ENCODE measurements around the gene MRPS2. TPM values are rescaled to one million over a fixed set of nuclear protein-coding genes. Genes with fewer than 3 reads are reported as not detected.
"Not testable (repeated sequence)": the region's sequence is repeated elsewhere in the genome, so short reads cannot be mapped to it uniquely, and the experiment has no call there.

The MRPS2 gene
- total RNA-seq, 1 experiment from 2014 or later = 105 TPM

DNA sequence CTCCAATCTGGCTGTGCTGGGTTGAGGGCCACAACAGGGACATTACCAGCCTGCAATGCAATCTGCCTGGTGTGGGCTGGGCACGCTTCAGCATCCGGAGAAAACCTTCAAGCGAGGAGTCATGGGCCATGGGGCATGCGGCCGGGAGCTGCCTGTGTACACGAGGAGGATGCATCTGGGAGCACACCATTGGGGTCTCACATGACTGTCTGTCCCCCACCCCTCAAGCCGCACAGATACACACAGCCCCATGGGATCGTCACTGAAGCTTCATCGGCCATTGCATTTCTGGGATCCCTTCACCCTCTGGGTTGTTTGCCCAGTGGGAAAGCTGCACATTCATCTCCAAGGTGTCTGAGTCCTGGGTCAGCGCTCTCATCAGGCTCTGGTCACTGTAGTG is 30.6 kb downstream of the MRPS2 start:
- DNase-seq (ENCODE audit: low spot score) = no peak

- no peak for DNase-seq (ENCODE audit: low spot score)
Observed at GRCh38 chr9:135533113-135533512, 32.6 kb downstream of the MRPS2 start.

DNA sequence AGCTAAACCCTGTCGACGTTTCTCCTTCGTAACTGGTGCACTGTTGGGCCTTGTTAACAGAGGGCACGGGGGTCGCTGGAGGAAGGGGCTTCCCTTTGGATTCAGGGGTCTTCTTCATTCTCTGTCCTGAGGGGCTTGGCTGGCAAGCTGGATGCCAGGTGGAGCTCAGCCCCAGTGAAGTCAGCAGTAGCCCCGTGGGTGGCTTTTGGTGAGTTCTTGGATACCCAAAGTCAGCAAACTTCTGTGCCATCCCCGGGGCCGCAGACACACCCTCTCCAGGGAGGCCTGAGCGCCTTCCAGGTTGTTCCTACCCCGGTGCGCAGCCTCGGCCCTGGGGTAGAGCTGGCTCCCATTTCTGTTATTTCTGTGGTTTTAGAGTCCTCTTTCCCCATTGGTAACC is 33.2 kb downstream of the MRPS2 start:
- no peak for DNase-seq (ENCODE audit: low spot score)

- DNase-seq (ENCODE audit: low spot score) = not testable (repeated sequence)
Observed at GRCh38 chr9:135534192-135534711, 33.8 kb downstream of the MRPS2 start.

DNA sequence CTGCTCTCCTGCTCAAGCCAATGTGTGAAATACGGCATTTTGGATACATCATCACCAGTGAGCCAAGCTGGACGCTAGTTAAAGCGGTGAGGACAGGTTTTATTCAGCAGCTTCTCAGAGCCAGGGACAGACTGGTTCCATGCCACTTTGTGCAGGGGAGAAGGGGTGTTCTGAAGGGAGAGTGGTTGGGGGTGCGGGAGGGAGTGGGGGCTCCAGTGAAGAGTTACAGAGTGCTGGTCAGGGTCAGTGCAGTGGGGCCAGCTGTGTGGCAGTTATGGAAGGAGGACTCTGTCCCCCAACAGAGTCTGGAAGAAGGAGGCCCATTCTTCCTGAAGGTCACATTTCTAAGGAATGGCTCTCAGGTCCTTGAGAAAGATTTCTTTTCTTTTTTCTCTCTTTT is 34.3 kb downstream of the MRPS2 start:
- DNase-seq (ENCODE audit: low spot score) = not testable (repeated sequence)

GRCh38 chr9:135535631-135536030 is 35.1 kb downstream of the MRPS2 start:
- not testable (repeated sequence) for DNase-seq (ENCODE audit: low spot score)

DNA sequence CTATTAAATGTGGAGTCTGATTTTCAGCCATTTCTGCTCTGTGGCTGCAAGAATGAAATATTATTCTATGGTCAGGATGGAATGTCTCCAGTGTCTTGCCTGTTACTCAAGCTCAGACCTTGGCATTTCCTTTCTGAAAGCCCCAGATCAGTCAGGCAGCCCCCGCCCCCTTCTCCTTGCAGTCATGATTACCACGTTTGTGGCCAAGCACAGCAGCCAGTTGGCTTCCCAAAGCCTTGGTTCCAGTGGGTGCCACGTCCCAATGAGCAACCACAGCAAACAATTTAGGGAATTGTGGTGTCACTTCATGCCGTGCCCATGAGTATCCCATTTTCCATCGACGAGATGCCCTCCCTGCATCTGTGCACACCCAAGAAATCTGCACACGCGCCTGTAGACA is 35.7 kb downstream of the MRPS2 start:
- DNase-seq (ENCODE audit: low spot score) = no peak

GRCh38 chr9:135543262-135543894 is 42.9 kb downstream of the MRPS2 start:
- DNase-seq (ENCODE audit: low spot score) = not testable (repeated sequence)

- DNase-seq (ENCODE audit: low spot score) = no peak
Observed at GRCh38 chr9:135544981-135545635, 44.6 kb downstream of the MRPS2 start.

DNA sequence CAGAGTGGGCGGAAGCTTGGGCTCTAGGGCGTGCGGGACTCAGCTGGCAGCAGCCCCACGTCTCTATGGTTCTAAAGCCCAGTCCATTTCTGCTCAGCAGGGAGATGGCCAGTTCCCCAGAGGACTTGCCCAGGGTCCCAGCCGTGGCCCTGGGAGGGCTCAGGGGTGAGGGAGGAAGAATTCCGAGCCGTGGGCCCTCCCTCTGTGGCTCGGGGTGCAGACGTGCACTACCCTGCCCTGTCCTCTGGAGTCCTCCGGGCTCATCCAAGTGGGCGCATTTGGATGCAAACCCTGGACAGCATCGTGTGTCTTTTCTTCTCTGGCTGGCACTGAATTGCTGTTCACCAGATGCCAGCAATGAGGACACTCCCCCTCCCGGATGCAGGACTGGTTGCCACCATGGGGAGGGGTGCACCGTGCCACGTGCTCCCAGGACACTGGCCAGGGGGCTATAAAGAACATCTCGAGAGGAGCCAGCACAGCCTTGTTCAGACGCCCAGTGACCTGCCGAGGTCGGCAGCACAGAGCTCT is 45.2 kb downstream of the MRPS2 start, which contains the start of gene OBP2A:
Gene OBP2A, plus strand, starts transcription at position 481 of the 531 bp plus-strand sequence. CDS start 55 bp downstream, outside the sequence.
- not testable (repeated sequence) for DNase-seq (ENCODE audit: low spot score)

DNA sequence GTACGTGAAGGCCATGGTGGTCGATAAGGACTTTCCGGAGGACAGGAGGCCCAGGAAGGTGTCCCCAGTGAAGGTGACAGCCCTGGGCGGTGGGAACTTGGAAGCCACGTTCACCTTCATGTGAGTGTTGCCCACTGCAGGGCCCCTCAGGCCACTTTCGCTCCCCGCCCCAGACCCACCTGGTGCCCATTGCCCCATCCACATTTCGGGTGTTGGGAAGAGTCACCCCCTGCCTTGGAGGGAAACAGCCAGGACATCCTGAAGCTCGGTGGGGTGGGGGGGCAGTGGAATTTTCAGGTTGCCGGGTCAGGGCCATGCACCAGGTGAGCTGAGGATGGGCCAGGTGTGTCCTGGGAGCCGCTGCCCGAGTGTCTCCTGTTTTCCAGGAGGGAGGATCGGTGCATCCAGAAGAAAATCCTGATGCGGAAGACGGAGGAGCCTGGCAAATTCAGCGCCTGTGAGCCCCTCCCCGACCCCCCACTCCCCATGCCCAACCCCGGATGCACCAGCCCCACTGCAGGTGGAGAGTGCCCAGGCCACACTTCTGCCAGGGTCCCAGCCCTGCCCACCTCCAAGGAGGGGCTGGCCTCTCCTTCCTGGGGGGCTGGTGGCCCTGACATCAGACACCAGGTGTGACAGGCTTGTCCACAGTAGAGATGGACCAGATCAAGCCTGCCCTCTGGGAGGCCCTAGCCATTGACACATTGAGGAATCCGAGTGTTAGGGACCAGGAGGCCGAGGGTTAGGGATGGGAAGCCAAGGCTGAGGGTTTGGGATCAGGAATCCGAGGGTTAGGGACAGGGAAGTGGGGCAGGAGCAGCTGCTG is 46.5 kb downstream of the MRPS2 start:
- not testable (repeated sequence) for DNase-seq (ENCODE audit: low spot score)

- DNase-seq (ENCODE audit: low spot score) = no peak
Observed at GRCh38 chr9:135547756-135548736, 47.6 kb downstream of the MRPS2 start.

- not testable (repeated sequence) for DNase-seq (ENCODE audit: low spot score)
Observed at GRCh38 chr9:135549478-135550343, 49.2 kb downstream of the MRPS2 start.

DNA sequence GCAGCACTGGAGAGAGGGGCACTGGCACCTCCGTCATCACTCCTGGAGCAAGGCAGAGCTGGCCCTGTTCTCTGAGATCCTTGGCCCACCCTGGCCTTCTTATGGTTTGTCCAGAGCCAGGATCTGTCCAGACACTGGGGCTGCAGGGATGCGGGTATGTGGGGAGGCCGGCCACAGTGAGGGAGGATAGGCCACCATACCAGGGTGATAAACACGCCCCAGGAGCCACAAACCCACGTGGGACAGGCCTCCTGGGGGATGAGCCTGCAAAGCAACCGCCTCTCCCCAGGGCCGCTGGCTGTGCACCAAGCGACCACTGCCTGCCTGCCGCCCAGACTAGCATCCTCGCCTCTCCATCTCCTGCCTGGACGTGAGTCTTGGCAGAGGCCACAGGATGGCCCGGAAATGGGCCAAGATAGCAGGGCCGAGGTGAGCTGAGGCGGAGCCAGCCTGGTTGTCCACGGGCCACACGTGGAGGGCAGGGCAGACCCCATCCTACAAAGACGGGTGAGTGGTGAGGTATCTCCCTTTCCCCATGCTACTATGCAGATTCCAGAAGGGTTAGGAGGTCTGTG is 49.9 kb downstream of the MRPS2 start:
- DNase-seq (ENCODE audit: low spot score) = no peak

DNA sequence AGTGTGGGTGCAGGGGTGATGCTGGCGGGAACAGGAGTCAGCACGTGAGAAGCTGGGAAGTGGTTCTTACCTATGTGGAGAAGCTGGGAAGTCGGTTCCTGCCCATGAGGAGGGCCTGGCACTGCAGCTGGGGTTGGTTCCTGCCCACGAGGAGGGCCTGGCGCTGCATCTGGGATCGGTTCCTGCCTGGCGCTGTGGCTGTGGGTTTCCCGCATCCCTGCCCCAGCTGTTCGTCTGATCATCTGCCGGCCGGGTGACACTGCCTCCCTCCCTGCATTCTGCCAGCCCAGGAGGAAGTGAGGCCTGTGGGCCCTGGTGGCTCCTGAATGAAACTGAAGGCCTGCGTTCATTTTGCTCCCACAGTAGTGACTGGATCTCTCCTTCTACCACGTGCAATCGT is 50.5 kb downstream of the MRPS2 start:
- no peak for DNase-seq (ENCODE audit: low spot score)

DNA sequence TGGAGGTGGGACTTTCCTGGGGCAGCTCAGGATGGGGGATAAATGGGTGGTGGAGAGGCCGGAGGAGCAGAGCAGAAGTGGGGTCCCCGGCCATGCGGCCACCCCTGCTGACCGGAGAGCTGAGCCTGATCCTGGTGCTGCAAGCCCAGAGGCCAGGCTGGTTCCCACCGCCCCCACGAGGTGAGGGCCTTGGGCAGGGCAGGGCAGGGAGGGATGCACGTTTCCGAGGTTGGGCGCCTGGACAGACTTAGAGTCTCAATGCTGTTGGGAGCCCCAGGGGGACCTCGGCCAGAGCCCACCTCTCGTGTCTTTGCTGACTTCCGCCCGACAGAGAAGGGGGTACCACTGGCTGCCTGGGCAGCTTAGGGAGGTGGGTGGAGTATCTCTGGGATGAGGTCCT is 51.0 kb downstream of the MRPS2 start:
- no peak for DNase-seq (ENCODE audit: low spot score)

DNA sequence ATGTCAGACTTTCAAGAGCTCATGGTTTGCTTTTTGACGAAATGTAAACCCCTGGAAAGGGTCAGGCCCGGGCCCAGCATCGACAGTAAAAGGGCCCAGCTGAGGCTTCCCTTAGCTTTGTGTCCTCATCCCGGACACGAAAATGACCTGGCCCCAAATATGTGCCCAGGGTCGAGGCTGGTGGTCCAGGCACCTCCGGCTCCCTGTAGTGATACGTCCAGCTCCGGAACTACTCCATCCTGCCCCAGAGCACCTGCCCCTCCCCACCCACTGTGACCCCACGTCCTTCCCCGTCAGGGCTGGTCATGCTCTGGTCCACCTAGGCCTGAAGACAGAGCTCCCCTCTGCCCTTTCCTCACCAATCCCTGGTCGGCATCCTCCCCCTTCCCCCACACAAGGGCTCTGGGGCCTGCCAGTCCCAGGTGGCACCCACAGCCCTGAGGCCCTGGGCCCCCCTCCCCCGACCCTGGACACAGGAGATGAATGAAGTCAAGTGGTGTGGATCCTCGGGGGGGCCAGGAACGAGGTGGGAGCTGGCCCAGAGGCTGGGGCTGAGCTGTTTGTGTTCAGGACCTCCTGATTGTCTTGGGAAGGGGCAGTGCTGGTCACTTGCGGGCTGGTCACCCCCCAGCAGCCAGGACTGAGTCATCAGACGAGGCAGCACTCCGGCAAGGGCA is 51.7 kb downstream of the MRPS2 start:
- no peak for DNase-seq (ENCODE audit: low spot score)

GRCh38 chr9:135552698-135553171 is 52.3 kb downstream of the MRPS2 start:
- DNase-seq (ENCODE audit: low spot score) = no peak

All from HT-29 (cell line).